Gastrocnemius medialis (tissue), 4 donors: ENCODE measurements around the gene TBC1D5. TPM values are rescaled to one million over a fixed set of nuclear protein-coding genes. Genes with fewer than 3 reads are reported as not detected.

ENCODE experiments used
- ATAC-seq, 2 donors: fragments of 150-250 bp; one replicate each; pipeline ENCODE4 v1.9.1; 2016
- DNase-seq, 2 donors: peaks; one replicate each; pipeline ENCODE4 v3.0.0-alpha.2; 2019
- H3K27ac ChIP-seq, 4 donors: fragments of 200-600 bp; sonication (generic); 1 replicate in 1 of 4; 2 replicates in 3 of 4; pipeline ENCODE4 v1.5.1; 2016 to 2018; ENCODE audit warnings: mild to moderate bottlenecking in 2 of 4, moderate library complexity in 1 of 4
- H3K27me3 ChIP-seq, 3 donors: fragments of 200-600 bp; sonication (generic) in 2 of 3; 1 replicate in 1 of 3; 2 replicates in 2 of 3; pipeline versions ENCODE4 v1.5.1 to v1.6.0; 2016 to 2019; ENCODE audit warnings: mild to moderate bottlenecking in 1 of 3, moderate library complexity in 1 of 3
- H3K36me3 ChIP-seq, 2 donors: fragments of 200-600 bp; sonication (generic) in 1 of 2; one replicate each; pipeline ENCODE4 v1.5.1; 2017 to 2018
- H3K4me1 ChIP-seq, 2 donors: fragments of 200-600 bp; sonication (generic) in 1 of 2; one replicate each; pipeline ENCODE4 v1.5.1; 2016 to 2017; ENCODE audit warnings: mild to moderate bottlenecking in 2 of 2
- H3K4me3 ChIP-seq, 4 donors: fragments of 200-600 bp; sonication (generic) in 3 of 4; 1 replicate in 1 of 4; 2 replicates in 3 of 4; pipeline ENCODE4 v1.5.1; 2016 to 2019; ENCODE audit warnings: mild to moderate bottlenecking in 2 of 4
- H3K9me3 ChIP-seq, 3 donors: fragments of 200-600 bp; sonication (generic) in 2 of 3; 1 replicate in 1 of 3; 2 replicates in 2 of 3; pipeline ENCODE4 v1.5.1; 2016 to 2019
- POLR2A ChIP-seq, 2 donors: fragments of 450-650 bp; IDR thresholded peaks; one replicate each; pipeline ENCODE4 v1.6.1; 2017; ENCODE audit warnings: antibody characterized with exemption in 2 of 2, mild to moderate bottlenecking in 2 of 2, moderate library complexity in 2 of 2
- in situ Hi-C, 4 donors: fragments of 200-750 bp; cut with MboI; loops; one replicate each; pipeline versions ENCODE4 v1.15.0 to v1.8.0; 2017; ENCODE audit warnings: low sequenced_read_pairs in 4 of 4
- intact Hi-C: fragments of 100-400 bp; cut with DNase I; formaldehyde crosslinking; loops from one replicate; pipeline ENCODE4 v1.15.1; 2023; ENCODE audit warnings: low total_unique reads
- total RNA-seq, 4 donors: library from RNA; depleted of rRNA; stranded (reverse); fragments of >200 nt; gene quantifications; one replicate each; pipeline versions ENCODE4 v1.1.0 to v1.2.3, GENCODE V29; 2016
- TF ChIP-seq, protein P1 (sequence below), 5 experiments: fragments of 450-650 bp in 3 of 5; fragments of 200-600 bp in 2 of 5; sonication (generic) in 2 of 5; IDR thresholded peaks in 4 of 5; conservative IDR thresholded peaks in 1 of 5; 1 replicate in 4 of 5; 2 replicates in 1 of 5; pipeline ENCODE4 v1.5.1; 2016 to 2019; ENCODE audit warnings: antibody characterized with exemption in 5 of 5, mild to moderate bottlenecking in 3 of 5, moderate library complexity in 3 of 5

Gene TBC1D5
- total RNA-seq, 4 donors from 2014 or later = 20.3 to 34.4 (median 27.1) TPM

DNA sequence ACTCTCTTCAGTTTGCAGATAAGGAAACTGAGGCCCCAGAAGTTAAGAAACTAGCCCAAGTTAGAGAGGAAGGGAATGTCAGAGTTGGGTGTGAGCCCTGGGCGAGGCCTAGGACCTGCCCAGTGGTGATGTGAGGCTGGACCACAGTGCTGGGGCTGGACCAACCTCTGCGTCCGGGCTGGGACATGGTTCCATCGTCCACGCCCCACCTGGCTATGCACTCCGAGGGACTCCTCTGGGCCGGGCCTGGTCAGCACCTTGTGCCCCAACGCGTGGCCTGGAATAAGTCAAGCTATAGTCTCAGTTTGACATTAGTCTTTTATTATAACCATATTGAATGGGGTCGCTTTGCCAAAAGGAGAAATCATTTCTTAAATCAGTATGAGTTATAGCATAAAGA, 585.6 kb downstream of the TBC1D5 start:
- ATAC-seq (no peak), DNase-seq (no peak)
- peaks cover 0 to 8% of the 10 kb centered on the region in 2 donors for H3K36me3 ChIP-seq
- peaks cover 21 to 33% of the 10 kb centered on the region in 2 donors for H3K4me1 ChIP-seq
- H3K9me3 ChIP-seq = no peaks in the 10 kb centered on the region
- TF ChIP-seq, protein P1, sequence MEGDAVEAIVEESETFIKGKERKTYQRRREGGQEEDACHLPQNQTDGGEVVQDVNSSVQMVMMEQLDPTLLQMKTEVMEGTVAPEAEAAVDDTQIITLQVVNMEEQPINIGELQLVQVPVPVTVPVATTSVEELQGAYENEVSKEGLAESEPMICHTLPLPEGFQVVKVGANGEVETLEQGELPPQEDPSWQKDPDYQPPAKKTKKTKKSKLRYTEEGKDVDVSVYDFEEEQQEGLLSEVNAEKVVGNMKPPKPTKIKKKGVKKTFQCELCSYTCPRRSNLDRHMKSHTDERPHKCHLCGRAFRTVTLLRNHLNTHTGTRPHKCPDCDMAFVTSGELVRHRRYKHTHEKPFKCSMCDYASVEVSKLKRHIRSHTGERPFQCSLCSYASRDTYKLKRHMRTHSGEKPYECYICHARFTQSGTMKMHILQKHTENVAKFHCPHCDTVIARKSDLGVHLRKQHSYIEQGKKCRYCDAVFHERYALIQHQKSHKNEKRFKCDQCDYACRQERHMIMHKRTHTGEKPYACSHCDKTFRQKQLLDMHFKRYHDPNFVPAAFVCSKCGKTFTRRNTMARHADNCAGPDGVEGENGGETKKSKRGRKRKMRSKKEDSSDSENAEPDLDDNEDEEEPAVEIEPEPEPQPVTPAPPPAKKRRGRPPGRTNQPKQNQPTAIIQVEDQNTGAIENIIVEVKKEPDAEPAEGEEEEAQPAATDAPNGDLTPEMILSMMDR (IDR thresholded peaks at IDR 0.05 in 4 of 5, conservative IDR thresholded peaks at IDR 0.05 in 1 of 5) = no peak
- no peak for TF ChIP-seq POLR2A (IDR thresholded peaks at IDR 0.05)
- intact Hi-C loops (no loop called here), in situ Hi-C loops (no loop called here)
- H3K27me3 ChIP-seq = no peaks in the 10 kb centered on the region
- H3K27ac ChIP-seq = peak overlapping the region in 2 of 4 donors; percentile 70 to 79
- H3K4me3 ChIP-seq = no peak overlapping the region

DNA sequence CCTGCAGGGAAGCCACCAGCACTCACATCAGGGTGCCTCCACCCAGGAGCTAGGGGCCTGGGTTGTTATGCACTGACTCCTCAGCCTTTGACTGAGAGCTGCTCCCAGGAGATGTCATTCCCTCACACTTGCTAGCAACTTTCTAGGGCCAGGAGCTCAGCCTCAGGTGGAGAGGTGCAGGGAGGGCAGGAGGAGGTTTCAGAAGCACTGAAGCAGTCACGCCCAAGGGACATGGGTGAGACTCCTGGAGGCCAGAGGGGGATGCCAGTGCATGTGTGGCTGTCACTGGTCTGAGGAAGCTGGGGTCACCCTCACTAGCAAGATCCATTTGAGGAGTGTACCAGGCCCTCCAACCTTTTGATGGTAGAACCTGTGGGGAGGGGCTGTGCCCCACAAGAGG, 586.5 kb downstream of the TBC1D5 start:
- in situ Hi-C loops (no loop called here), intact Hi-C loops (no loop called here)
- Histone ChIP-seq H3K27me3 (no peaks in the 10 kb centered on the region), H3K4me3 (no peak overlapping the region), H3K27ac (no peak overlapping the region), H3K36me3 (peaks cover 0 to 7% of the 10 kb centered on the region in 2 donors), H3K4me1 (peaks cover 21 to 28% of the 10 kb centered on the region in 2 donors), H3K9me3 (no peaks in the 10 kb centered on the region)
- DNase-seq (no peak), ATAC-seq (no peak)
- no peak for TF ChIP-seq POLR2A (IDR thresholded peaks at IDR 0.05)
- TF ChIP-seq, protein P1 (IDR thresholded peaks at IDR 0.05 in 4 of 5, conservative IDR thresholded peaks at IDR 0.05 in 1 of 5) = no peak

DNA sequence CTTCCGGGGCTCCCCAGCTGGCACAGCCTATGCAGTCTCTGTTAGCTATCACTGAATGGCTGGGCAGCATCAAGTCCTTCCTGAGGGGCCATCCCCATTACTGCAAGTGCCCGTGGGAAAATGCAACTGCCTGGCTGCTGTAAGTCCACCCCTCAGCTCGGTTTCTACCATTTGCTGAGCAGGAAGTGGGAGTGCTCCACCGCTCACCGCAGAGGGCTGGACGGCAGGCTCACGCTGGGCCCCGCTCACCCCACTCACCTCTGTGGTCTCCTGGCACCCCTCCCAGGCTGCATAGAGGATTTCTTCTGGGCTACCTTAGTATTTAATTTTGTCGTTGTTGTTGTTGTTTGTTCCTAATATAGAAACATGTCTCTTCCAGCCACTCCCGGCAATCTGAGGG, 587.5 kb downstream of the TBC1D5 start:
- Histone ChIP-seq H3K36me3 (no peaks in the 10 kb centered on the region), H3K27ac (no peak overlapping the region), H3K4me1 (peaks cover 21 to 28% of the 10 kb centered on the region in 2 donors), H3K27me3 (no peaks in the 10 kb centered on the region), H3K4me3 (no peak overlapping the region), H3K9me3 (no peaks in the 10 kb centered on the region)
- ATAC-seq (no peak), DNase-seq (no peak)
- intact Hi-C loops (no loop called here), in situ Hi-C loops (no loop called here)
- no peak for TF ChIP-seq POLR2A (IDR thresholded peaks at IDR 0.05)
- TF ChIP-seq, protein P1 (IDR thresholded peaks at IDR 0.05 in 4 of 5, conservative IDR thresholded peaks at IDR 0.05 in 1 of 5) = no peak

DNA sequence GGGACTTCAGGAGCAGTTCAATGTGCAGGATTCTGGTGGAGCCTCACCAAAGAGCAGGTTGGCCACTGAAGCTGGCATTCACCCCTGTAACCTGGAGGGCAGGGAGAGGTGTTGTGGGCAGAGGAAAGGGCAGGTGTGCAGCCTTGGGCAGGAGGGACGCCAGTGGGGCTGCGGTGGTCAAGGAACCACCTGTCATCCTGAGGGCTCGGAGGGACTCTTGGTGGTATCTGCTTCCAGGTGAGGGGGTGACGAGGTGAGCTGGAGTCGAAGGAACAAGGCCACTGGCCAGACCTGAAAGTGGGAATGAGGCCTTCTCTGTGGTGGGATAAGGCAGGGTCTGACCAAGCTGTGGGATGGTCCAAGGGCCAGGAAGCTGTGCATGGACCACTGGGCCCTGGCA, 588.2 kb downstream of the TBC1D5 start:
- Histone ChIP-seq H3K36me3 (no peaks in the 10 kb centered on the region), H3K9me3 (no peaks in the 10 kb centered on the region), H3K27me3 (no peaks in the 10 kb centered on the region), H3K4me1 (peaks cover 20 to 23% of the 10 kb centered on the region in 2 donors), H3K4me3 (no peak overlapping the region), H3K27ac (no peak overlapping the region)
- no peak for DNase-seq
- in situ Hi-C loops = no loop called here
- no peak for ATAC-seq
- intact Hi-C loops = no loop called here
- TF ChIP-seq, protein P1 (IDR thresholded peaks at IDR 0.05 in 4 of 5, conservative IDR thresholded peaks at IDR 0.05 in 1 of 5) = no peak
- TF ChIP-seq POLR2A (IDR thresholded peaks at IDR 0.05) = no peak

DNA sequence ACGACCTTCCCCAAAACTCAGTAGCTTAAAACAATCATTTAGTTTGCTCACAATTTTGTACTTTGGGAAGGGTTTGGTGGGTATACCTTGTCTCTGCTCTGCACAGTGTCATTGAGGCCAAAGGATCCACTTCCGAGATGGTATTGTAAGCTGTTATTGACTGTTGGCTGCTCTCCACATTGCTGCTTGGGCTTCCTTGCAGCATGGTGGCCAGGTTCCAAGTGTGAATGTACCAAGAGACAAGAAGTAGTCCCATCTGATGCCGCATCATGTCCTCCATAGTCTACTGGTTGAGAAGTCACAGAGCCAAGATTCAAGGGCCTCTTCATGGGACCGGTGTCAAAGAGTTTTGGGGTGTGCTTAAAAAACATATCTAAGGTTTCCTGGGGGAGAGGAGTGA, 589.2 kb downstream of the TBC1D5 start:
- Histone ChIP-seq H3K27me3 (no peaks in the 10 kb centered on the region), H3K27ac (no peak overlapping the region), H3K4me3 (no peak overlapping the region), H3K4me1 (peaks cover 10 to 13% of the 10 kb centered on the region in 2 donors), H3K36me3 (no peaks in the 10 kb centered on the region), H3K9me3 (no peaks in the 10 kb centered on the region)
- DNase-seq (no peak), ATAC-seq (no peak)
- TF ChIP-seq, protein P1 (IDR thresholded peaks at IDR 0.05 in 4 of 5, conservative IDR thresholded peaks at IDR 0.05 in 1 of 5) = no peak
- no peak for TF ChIP-seq POLR2A (IDR thresholded peaks at IDR 0.05)
- in situ Hi-C loops = no loop called here
- intact Hi-C loops = no loop called here
